ENCODE data around the gene SLC25A26. TPM values are rescaled to one million over a fixed set of nuclear protein-coding genes. Genes with fewer than 3 reads are reported as not detected.

Gene SLC25A26
- total RNA-seq, 1 donor from 2014 or later: 18.0 TPM

- intact Hi-C loops (cut with DNase I): loop anchor here (10.0 kb wide), 1 partner anchor 83 kb away; no protein-coding TSS in a partner anchor
- no peak overlapping the region for H3K27ac ChIP-seq
- no peaks in the 10 kb centered on the region for H3K4me1 ChIP-seq
- ATAC-seq (no peak), DNase-seq (no peak)
- TF ChIP-seq, protein P1, sequence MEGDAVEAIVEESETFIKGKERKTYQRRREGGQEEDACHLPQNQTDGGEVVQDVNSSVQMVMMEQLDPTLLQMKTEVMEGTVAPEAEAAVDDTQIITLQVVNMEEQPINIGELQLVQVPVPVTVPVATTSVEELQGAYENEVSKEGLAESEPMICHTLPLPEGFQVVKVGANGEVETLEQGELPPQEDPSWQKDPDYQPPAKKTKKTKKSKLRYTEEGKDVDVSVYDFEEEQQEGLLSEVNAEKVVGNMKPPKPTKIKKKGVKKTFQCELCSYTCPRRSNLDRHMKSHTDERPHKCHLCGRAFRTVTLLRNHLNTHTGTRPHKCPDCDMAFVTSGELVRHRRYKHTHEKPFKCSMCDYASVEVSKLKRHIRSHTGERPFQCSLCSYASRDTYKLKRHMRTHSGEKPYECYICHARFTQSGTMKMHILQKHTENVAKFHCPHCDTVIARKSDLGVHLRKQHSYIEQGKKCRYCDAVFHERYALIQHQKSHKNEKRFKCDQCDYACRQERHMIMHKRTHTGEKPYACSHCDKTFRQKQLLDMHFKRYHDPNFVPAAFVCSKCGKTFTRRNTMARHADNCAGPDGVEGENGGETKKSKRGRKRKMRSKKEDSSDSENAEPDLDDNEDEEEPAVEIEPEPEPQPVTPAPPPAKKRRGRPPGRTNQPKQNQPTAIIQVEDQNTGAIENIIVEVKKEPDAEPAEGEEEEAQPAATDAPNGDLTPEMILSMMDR (IDR thresholded peaks at IDR 0.05): no peak
- H3K4me3 ChIP-seq: no peak overlapping the region
- H3K9me3 ChIP-seq: no peaks in the 10 kb centered on the region
- peaks cover 51% of the 10 kb centered on the region for H3K36me3 ChIP-seq
- no peaks in the 10 kb centered on the region for H3K27me3 ChIP-seq
These were observed 191.4 kb downstream of the SLC25A26 start for GRCh38 chr3:66411961-66412887.

DNA sequence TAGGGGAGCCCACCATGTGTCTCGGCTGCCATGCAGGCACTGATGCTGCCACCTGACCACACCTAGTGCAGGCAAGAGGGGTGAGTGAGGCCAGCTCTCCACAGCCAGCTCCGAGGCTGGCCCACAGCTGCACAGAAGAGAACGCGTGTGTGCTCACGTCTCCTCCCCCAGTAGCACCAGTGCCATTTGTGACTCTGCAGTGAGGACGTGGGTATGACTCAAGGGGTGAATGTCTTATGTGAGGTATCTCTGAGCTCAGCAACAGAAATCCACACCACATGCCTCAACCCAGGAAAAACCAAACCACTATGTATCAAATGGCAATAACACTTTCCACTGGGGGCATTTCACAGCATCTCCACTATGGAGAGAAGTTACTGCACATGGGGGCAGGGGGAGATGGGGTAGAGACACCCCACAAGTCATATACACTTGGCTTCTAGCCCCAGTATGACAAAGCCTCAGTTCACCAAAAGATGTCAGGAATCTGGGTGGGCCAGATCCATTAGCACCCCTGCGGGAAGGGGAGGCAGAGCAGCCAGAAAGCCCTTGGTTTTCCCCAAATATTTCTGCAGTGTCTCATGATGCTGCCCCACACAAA lies 192.4 kb downstream of the SLC25A26 start:
- ATAC-seq (no peak), DNase-seq (no peak)
- Histone ChIP-seq H3K36me3 (peaks cover 51% of the 10 kb centered on the region), H3K27me3 (no peaks in the 10 kb centered on the region), H3K27ac (no peak overlapping the region), H3K4me3 (no peak overlapping the region), H3K9me3 (no peaks in the 10 kb centered on the region), H3K4me1 (peaks cover 4% of the 10 kb centered on the region)
- intact Hi-C loops (cut with DNase I): loop anchor here (10.0 kb wide), 1 partner anchor 82 kb away; no protein-coding TSS in a partner anchor
- TF ChIP-seq, protein P1 (IDR thresholded peaks at IDR 0.05): no peak

DNA sequence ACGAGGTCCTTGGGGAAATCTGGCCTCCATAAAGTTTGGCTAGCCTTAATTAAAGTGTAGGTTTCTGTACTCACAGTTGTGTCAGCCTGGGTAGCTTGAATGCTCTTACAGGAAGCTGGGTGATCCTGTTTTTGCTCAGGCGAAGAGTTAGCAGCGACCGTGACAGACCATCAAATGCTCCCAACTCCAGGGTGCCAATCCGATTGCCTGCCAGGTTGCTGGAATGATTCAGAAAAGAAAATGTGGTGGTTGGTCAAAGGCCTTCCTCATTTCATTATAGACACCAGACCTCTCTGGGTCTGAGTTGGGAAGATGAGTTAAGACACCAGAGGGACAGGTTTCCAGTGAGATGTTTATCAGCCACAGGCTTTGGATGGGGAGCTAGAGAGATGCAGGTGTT lies 194.0 kb downstream of the SLC25A26 start:
- DNase-seq: no peak
- H3K9me3 ChIP-seq: no peaks in the 10 kb centered on the region
- no peak overlapping the region for H3K27ac ChIP-seq
- no peaks in the 10 kb centered on the region for H3K27me3 ChIP-seq
- no peak for ATAC-seq
- peaks cover 18% of the 10 kb centered on the region for H3K4me1 ChIP-seq
- no peak overlapping the region for H3K4me3 ChIP-seq
- peaks cover 41% of the 10 kb centered on the region for H3K36me3 ChIP-seq
- TF ChIP-seq, protein P1 (IDR thresholded peaks at IDR 0.05): no peak
- intact Hi-C loops (cut with DNase I): loop anchor here (10.0 kb wide), 1 partner anchor 80 kb away; no protein-coding TSS in a partner anchor

- intact Hi-C loops (cut with DNase I): loop anchor here (10.0 kb wide), 1 partner anchor 79 kb away; no protein-coding TSS in a partner anchor
These were observed 195.1 kb downstream of the SLC25A26 start for GRCh38 chr3:66415867-66416428.

More at GRCh38 chr3:66415867-66416428, 195.1 kb downstream of the SLC25A26 start:
- Histone ChIP-seq H3K9me3 (no peaks in the 10 kb centered on the region), H3K4me1 (peaks cover 18% of the 10 kb centered on the region), H3K36me3 (peaks cover 35% of the 10 kb centered on the region), H3K27me3 (no peaks in the 10 kb centered on the region), H3K27ac (no peak overlapping the region), H3K4me3 (no peak overlapping the region)
- TF ChIP-seq, protein P1 (IDR thresholded peaks at IDR 0.05): no peak
- DNase-seq (no peak), ATAC-seq (no peak)
